MM.1S (cell line): Measurements from ENCODE around the gene DIPK2B.

Experiments used
- DNase-seq: peaks from one replicate; pipeline ENCODE4 v3.0.0-alpha.2; 2015
- H2AFZ ChIP-seq: fragments of 300-600 bp; sonication (generic); 2 replicates; pipeline ENCODE4 v1.6.0; 2016; ENCODE audit warnings: antibody characterized with exemption, low read length
- H3F3A ChIP-seq: fragments of 300-600 bp; sonication (generic); 2 replicates; pipeline ENCODE4 v1.6.1; 2016; ENCODE audit warnings: mild to moderate bottlenecking, antibody characterized with exemption, low read length, moderate library complexity, mixed read lengths; ENCODE audit not compliant: insufficient read depth
- H3K27ac ChIP-seq: fragments of 300-600 bp; sonication (generic); 2 replicates; pipeline ENCODE4 v1.5.1; 2016; ENCODE audit warnings: mild to moderate bottlenecking, low read length
- H3K27me3 ChIP-seq: fragments of 300-600 bp; sonication (generic); replicated peaks from 2 replicates; pipeline ENCODE4 v1.6.0; 2016; ENCODE audit warnings: low read length; ENCODE audit not compliant: insufficient read depth
- H3K36me3 ChIP-seq: fragments of 300-600 bp; sonication (generic); replicated peaks from 2 replicates; pipeline ENCODE4 v1.6.1; 2016; ENCODE audit warnings: mild to moderate bottlenecking, low read length, mixed read lengths; ENCODE audit not compliant: insufficient read depth
- H3K4me1 ChIP-seq: fragments of 300-600 bp; sonication (generic); 2 replicates; pipeline ENCODE4 v1.6.1; 2016; ENCODE audit warnings: low read length, mixed read lengths
- H3K4me2 ChIP-seq: fragments of 300-600 bp; sonication (generic); 2 replicates; pipeline ENCODE4 v1.6.0; 2016; ENCODE audit warnings: low read depth, low read length
- H3K4me3 ChIP-seq: fragments of 300-600 bp; sonication (generic); 2 replicates; pipeline ENCODE4 v1.5.1; 2016; ENCODE audit warnings: low read length, mixed read lengths
- H3K79me2 ChIP-seq: fragments of 300-600 bp; sonication (generic); 2 replicates; pipeline ENCODE4 v1.6.1; 2016; ENCODE audit warnings: mixed run types, low read length, mixed read lengths
- H3K9ac ChIP-seq: fragments of 300-600 bp; sonication (generic); 2 replicates; pipeline ENCODE4 v1.6.1; 2016; ENCODE audit warnings: low read length, mixed read lengths
- H3K9me2 ChIP-seq: fragments of 300-600 bp; sonication (generic); replicated peaks from 2 replicates; pipeline ENCODE4 v1.6.1; 2016; ENCODE audit warnings: mild to moderate bottlenecking, low read length, mixed read lengths; ENCODE audit not compliant: insufficient read depth
- H3K9me3 ChIP-seq: fragments of 300-600 bp; sonication (generic); replicated peaks from 2 replicates; pipeline ENCODE4 v1.6.1; 2016; ENCODE audit warnings: mild to moderate bottlenecking, low read length, mixed read lengths; ENCODE audit not compliant: insufficient read depth
- H4K20me1 ChIP-seq: fragments of 300-600 bp; sonication (generic); 2 replicates; pipeline ENCODE4 v1.6.1; 2016; ENCODE audit warnings: mild to moderate bottlenecking, low read length, moderate library complexity, mixed read lengths; ENCODE audit not compliant: insufficient read depth
- EZH2 ChIP-seq: fragments of 300-600 bp; sonication (generic); optimal IDR thresholded peaks from 2 replicates; pipeline ENCODE3; 2017; ENCODE audit warnings: low read depth, mild to moderate bottlenecking, antibody characterized with exemption, low read length, mixed read lengths
- EZH2phosphoT487 ChIP-seq: fragments of 300-600 bp; sonication (generic); IDR thresholded peaks from 2 replicates; pipeline ENCODE4 v1.6.1; 2018; ENCODE audit warnings: antibody characterized with exemption, low read length
- TF ChIP-seq, protein P1 (sequence below): fragments of 300-600 bp; sonication (generic); IDR thresholded peaks from 2 replicates; pipeline ENCODE4 v1.5.1; 2016; ENCODE audit warnings: antibody characterized with exemption, low read length, mixed read lengths

The DIPK2B gene

DNA sequence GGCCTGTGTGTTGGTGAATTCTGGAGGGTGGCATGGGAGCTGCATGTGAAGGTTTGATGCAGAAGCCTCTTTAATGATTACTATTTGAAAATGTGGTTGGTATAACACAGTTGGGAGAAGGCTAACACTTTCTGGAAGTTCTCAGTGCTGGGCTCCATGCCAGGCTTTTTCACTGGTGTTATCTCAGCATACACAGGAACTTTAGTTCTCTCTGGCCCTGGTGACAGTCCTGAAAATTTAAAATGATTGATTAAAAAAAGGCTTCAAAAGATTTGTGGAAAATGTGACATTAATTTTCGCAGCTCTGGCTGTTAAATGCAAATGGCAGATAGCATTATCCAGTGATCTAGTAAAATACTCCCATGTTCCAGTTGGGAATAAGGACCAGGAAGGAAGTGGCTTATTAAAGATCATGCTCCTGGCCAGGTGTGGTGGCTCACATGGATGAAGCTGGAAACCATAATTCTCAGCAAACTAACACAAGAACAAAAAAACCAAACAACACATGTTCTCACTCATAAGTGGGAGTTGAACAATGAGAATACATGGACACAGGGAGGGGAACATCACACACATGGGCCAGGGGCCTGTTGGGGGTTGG, 36.6 kb downstream of the DIPK2B start:
- DNase-seq, result no peak
- no peaks in the 10 kb centered on the region for H3K27me3 ChIP-seq
- no peaks in the 10 kb centered on the region for H3K36me3 ChIP-seq
- no peak overlapping the region for H2AFZ ChIP-seq
- H3K9me2 ChIP-seq, result no peaks in the 10 kb centered on the region
- H3F3A ChIP-seq, result no peaks in the 10 kb centered on the region
- H3K4me3 ChIP-seq, result no peak overlapping the region
- TF ChIP-seq, protein P1, sequence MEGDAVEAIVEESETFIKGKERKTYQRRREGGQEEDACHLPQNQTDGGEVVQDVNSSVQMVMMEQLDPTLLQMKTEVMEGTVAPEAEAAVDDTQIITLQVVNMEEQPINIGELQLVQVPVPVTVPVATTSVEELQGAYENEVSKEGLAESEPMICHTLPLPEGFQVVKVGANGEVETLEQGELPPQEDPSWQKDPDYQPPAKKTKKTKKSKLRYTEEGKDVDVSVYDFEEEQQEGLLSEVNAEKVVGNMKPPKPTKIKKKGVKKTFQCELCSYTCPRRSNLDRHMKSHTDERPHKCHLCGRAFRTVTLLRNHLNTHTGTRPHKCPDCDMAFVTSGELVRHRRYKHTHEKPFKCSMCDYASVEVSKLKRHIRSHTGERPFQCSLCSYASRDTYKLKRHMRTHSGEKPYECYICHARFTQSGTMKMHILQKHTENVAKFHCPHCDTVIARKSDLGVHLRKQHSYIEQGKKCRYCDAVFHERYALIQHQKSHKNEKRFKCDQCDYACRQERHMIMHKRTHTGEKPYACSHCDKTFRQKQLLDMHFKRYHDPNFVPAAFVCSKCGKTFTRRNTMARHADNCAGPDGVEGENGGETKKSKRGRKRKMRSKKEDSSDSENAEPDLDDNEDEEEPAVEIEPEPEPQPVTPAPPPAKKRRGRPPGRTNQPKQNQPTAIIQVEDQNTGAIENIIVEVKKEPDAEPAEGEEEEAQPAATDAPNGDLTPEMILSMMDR, result no peak
- TF ChIP-seq EZH2phosphoT487, result no peak
- TF ChIP-seq EZH2, result no peak
- H3K9ac ChIP-seq, result no peak overlapping the region
- H3K27ac ChIP-seq, result no peak overlapping the region
- no peaks in the 10 kb centered on the region for H3K4me1 ChIP-seq
- no peaks in the 10 kb centered on the region for H3K79me2 ChIP-seq
- H4K20me1 ChIP-seq, result no peaks in the 10 kb centered on the region
- H3K4me2 ChIP-seq, result no peak overlapping the region
- H3K9me3 ChIP-seq, result no peaks in the 10 kb centered on the region

DNA sequence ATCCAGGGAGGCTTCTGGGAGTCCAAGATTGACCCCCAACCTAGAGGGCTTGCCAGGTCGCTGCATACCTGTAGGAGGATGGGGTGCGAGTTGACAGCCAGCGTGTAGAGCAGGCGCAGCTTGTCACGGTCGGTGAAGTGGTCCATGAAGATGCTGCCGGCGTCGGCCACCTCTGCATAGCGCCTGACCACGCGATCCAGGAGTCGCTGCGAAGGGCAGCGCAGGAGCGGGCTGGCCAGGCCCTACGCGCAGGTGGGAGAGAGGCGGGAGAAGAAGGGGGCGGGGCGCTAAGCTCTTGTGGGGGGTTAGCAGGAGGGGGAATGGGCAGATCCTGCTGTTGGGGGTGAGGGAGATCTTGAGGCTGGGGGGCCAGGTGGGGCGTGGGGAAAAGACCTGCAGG, 43.0 kb downstream of the DIPK2B start:
- no peaks in the 10 kb centered on the region for H3K36me3 ChIP-seq
- H3K4me3 ChIP-seq, result no peak overlapping the region
- H3F3A ChIP-seq, result no peaks in the 10 kb centered on the region
- no peaks in the 10 kb centered on the region for H4K20me1 ChIP-seq
- no peak overlapping the region for H3K9ac ChIP-seq
- H3K79me2 ChIP-seq, result no peaks in the 10 kb centered on the region
- H3K27ac ChIP-seq, result no peak overlapping the region
- no peaks in the 10 kb centered on the region for H3K9me2 ChIP-seq
- no peaks in the 10 kb centered on the region for H3K27me3 ChIP-seq
- no peak overlapping the region for H2AFZ ChIP-seq
- no peaks in the 10 kb centered on the region for H3K9me3 ChIP-seq
- no peak for DNase-seq
- H3K4me2 ChIP-seq, result no peak overlapping the region
- H3K4me1 ChIP-seq, result no peaks in the 10 kb centered on the region
- TF ChIP-seq EZH2, result no peak
- no peak for TF ChIP-seq EZH2phosphoT487
- TF ChIP-seq, protein P1, result no peak

DNA sequence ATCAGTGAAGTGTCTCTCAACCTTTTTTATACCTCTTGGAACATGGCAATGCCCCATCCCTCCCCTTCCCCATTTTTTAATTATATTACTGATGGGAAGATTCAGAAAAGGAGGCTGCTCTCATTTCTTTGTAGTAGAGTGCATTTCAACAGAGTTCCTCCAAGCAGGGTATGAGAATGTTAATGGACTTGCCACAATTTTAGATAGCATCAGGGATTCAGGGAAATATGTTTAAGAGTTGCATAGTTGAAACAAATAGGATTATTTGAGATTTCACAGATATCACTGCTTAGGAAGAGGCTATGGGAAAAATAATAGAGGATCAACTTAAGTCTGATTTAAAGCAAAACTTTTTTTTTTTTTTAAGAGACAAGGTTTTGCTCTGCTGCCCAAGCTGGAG, 46.2 kb downstream of the DIPK2B start:
- H3K36me3 ChIP-seq, result no peaks in the 10 kb centered on the region
- H3K79me2 ChIP-seq, result no peaks in the 10 kb centered on the region
- TF ChIP-seq EZH2phosphoT487 (no peak), EZH2 (no peak)
- TF ChIP-seq, protein P1, result no peak
- H4K20me1 ChIP-seq, result no peaks in the 10 kb centered on the region
- H3F3A ChIP-seq, result no peaks in the 10 kb centered on the region
- no peak overlapping the region for H3K4me2 ChIP-seq
- H3K27ac ChIP-seq, result no peak overlapping the region
- no peaks in the 10 kb centered on the region for H3K9me3 ChIP-seq
- H2AFZ ChIP-seq, result no peak overlapping the region
- H3K27me3 ChIP-seq, result no peaks in the 10 kb centered on the region
- no peaks in the 10 kb centered on the region for H3K4me1 ChIP-seq
- H3K4me3 ChIP-seq, result no peak overlapping the region
- DNase-seq, result no peak
- H3K9me2 ChIP-seq, result no peaks in the 10 kb centered on the region
- H3K9ac ChIP-seq, result no peak overlapping the region
